Panc1 (cell line): Measurements from ENCODE around the gene TBXAS1. TPM values are rescaled to one million over a fixed set of nuclear protein-coding genes. Genes with fewer than 3 reads are reported as not detected.
"Not testable (repeated sequence)": the region's sequence is repeated elsewhere in the genome, so short reads cannot be mapped to it uniquely, and the experiment has no call there.

Experiments used
- ATAC-seq: fragments of 200-7000 bp; cut with Tn5 transposase; 2 replicates; pipeline ENCODE4 v1.9.1; 2020; ENCODE audit warnings: mild to moderate bottlenecking, moderate library complexity
- BruUV-seq: library from RNA; stranded (reverse); fragments of 400-500 nt; replicated peaks from 2 replicates; lab custom pipeline; 2021; lab: Mats Ljungman, UMichigan
- CTCF ChIA-PET: fragments of 300-600 bp; sonication (Branson Sonifier 250); formaldehyde crosslinking; loops from one replicate; lab custom pipeline; 2022; ENCODE audit warnings: antibody characterized with exemption; lab: Charles Lee
- POLR2A ChIA-PET: fragments of 300-600 bp; sonication (Branson Sonifier 250); formaldehyde crosslinking; loops from one replicate; lab custom pipeline; 2022; ENCODE audit warnings: antibody characterized with exemption; lab: Charles Lee
- DNase-seq: peaks from one replicate; pipeline ENCODE4 v3.0.0-alpha.2; 2010; ENCODE audit warnings: low read depth, low spot score
- H3K27ac ChIP-seq: 2 replicates; pipeline ENCODE4 v1.5.1; 2011; ENCODE audit warnings: mild to moderate bottlenecking, low read length, inconsistent platforms
- H3K27me3 ChIP-seq: fragments of 200-500 bp; sonication (Bioruptor generic); 2 replicates; pipeline ENCODE4 v1.6.0; 2014; ENCODE audit warnings: low read length, inconsistent platforms; ENCODE audit not compliant: control insufficient read depth, insufficient read depth
- H3K36me3 ChIP-seq: fragments of 200-500 bp; sonication (Bioruptor generic); 2 replicates; pipeline ENCODE4 v1.5.1; 2014; ENCODE audit warnings: inconsistent platforms, mild to moderate bottlenecking, low read length, moderate library complexity; ENCODE audit not compliant: control insufficient read depth, insufficient read depth
- H3K4me1 ChIP-seq: 2 replicates; pipeline ENCODE4 v1.5.1; 2011; ENCODE audit warnings: inconsistent platforms, mild to moderate bottlenecking, low read length, moderate library complexity; ENCODE audit not compliant: control insufficient read depth, insufficient read depth
- H3K4me3 ChIP-seq, 2 experiments: 2 replicates each; pipeline ENCODE4 v1.5.1; 2011 to 2012; ENCODE audit warnings: low read depth in 2 of 2, low read length in 2 of 2, mild to moderate bottlenecking in 2 of 2, inconsistent platforms in 1 of 2, moderate library complexity in 1 of 2
- H3K9me3 ChIP-seq: fragments of 200-500 bp; sonication (Bioruptor generic); 2 replicates; pipeline ENCODE4 v1.5.1; 2014; ENCODE audit warnings: low read depth, mild to moderate bottlenecking, inconsistent platforms, low read length, moderate library complexity; ENCODE audit not compliant: control insufficient read depth, insufficient read depth
- POLR2AphosphoS5 ChIP-seq: IDR thresholded peaks from 2 replicates; pipeline ENCODE4 v1.6.1; 2012; ENCODE audit warnings: mild to moderate bottlenecking, low read depth, low read length, moderate library complexity
- REST ChIP-seq, 2 experiments: IDR thresholded peaks; 2 replicates each; pipeline ENCODE4 v1.6.1; 2011 to 2012; ENCODE audit warnings: low read depth in 2 of 2, control low read depth in 1 of 2, low read length in 1 of 2, mild to moderate bottlenecking in 1 of 2, moderate library complexity in 1 of 2; ENCODE audit not compliant: insufficient read depth in 1 of 2
- SIN3A ChIP-seq: IDR thresholded peaks from 2 replicates; pipeline ENCODE4 v1.6.1; 2012; ENCODE audit warnings: low read depth, mild to moderate bottlenecking, low read length, moderate library complexity, borderline replicate concordance; ENCODE audit not compliant: insufficient read depth
- TCF7L2 ChIP-seq: IDR thresholded peaks from 2 replicates; pipeline ENCODE4 v1.6.1; 2011; ENCODE audit warnings: mild to moderate bottlenecking, low read depth, low read length, inconsistent platforms
- in situ Hi-C: cut with HindIII; loops from 2 replicates; pipeline ENCODE4 v1.10.0; 2016; ENCODE audit warnings: low sequenced_read_pairs, low pct_unique_long_range_greater_than_20kb
- intact Hi-C: fragments of 100-400 bp; cut with micrococcal nuclease; formaldehyde crosslinking; loops from one replicate; pipeline ENCODE4 v1.10.0; 2022; ENCODE audit not compliant: unreplicated experiment
- total RNA-seq: library from RNA; stranded (reverse); gene quantifications from one replicate; pipeline ENCODE4 v1.2.1, GENCODE V29; 2021; ENCODE audit not compliant: unreplicated experiment
- TF ChIP-seq, protein P1 (sequence below): fragments of 450-650 bp; IDR thresholded peaks from 2 replicates; pipeline ENCODE4 v1.5.1; 2017; ENCODE audit warnings: mild to moderate bottlenecking

The TBXAS1 gene
- total RNA-seq, 1 experiment from 2014 or later: 4.4 TPM

GRCh38 chr7:139923090-139923489 lies 94.0 kb downstream of the TBXAS1 start:
- TF ChIP-seq SIN3A: no peak
- no peak for TF ChIP-seq TCF7L2
- TF ChIP-seq, protein P1, sequence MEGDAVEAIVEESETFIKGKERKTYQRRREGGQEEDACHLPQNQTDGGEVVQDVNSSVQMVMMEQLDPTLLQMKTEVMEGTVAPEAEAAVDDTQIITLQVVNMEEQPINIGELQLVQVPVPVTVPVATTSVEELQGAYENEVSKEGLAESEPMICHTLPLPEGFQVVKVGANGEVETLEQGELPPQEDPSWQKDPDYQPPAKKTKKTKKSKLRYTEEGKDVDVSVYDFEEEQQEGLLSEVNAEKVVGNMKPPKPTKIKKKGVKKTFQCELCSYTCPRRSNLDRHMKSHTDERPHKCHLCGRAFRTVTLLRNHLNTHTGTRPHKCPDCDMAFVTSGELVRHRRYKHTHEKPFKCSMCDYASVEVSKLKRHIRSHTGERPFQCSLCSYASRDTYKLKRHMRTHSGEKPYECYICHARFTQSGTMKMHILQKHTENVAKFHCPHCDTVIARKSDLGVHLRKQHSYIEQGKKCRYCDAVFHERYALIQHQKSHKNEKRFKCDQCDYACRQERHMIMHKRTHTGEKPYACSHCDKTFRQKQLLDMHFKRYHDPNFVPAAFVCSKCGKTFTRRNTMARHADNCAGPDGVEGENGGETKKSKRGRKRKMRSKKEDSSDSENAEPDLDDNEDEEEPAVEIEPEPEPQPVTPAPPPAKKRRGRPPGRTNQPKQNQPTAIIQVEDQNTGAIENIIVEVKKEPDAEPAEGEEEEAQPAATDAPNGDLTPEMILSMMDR: no peak
- TF ChIP-seq REST (IDR thresholded peaks at IDR 0.05; ENCODE audit: insufficient read depth in 1 of 2, low read depth in 2 of 2, low read length in 1 of 2): no peak
- TF ChIP-seq POLR2AphosphoS5: no peak
- in situ Hi-C loops (no loop called here), intact Hi-C loops (no loop called here)
- Histone ChIP-seq H3K36me3 (no peaks in the 10 kb centered on the region), H3K27me3 (no peaks in the 10 kb centered on the region), H3K4me1 (no peaks in the 10 kb centered on the region), H3K27ac (no peak overlapping the region), H3K9me3 (no peaks in the 10 kb centered on the region), H3K4me3 (no peak overlapping the region)
- BruUV-seq: no TSS peak
- no peak for DNase-seq
- no peak for ATAC-seq
- POLR2A ChIA-PET: no interaction called here
- CTCF ChIA-PET: no interaction called here

DNA sequence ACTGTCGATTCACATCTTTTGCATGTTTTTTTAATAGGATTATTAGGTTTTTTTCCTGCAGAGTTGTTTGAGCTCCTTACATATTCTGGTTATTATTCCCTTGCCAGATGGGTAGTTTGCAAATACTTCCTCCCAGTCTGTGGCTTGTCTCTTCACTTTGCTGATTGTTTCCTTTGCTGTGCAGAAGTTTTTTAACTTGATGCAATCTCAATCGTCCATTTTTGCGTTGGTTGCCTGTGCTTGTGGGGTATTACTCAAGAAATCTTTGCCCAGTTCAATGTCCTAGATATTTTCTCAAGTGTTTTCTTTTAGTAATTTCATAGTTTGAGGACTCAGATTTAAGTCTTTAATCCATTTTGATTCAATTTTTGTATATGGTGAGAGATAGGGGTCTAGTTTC lies 95.4 kb downstream of the TBXAS1 start:
- Histone ChIP-seq H3K9me3 (no peaks in the 10 kb centered on the region), H3K4me1 (no peaks in the 10 kb centered on the region), H3K4me3 (no peak overlapping the region), H3K27ac (no peak overlapping the region), H3K27me3 (no peaks in the 10 kb centered on the region), H3K36me3 (no peaks in the 10 kb centered on the region)
- ATAC-seq: no peak
- CTCF ChIA-PET: no interaction called here
- DNase-seq: no peak
- TF ChIP-seq, protein P1: no peak
- TF ChIP-seq SIN3A (no peak), POLR2AphosphoS5 (no peak), TCF7L2 (no peak), REST (IDR thresholded peaks at IDR 0.05; ENCODE audit: insufficient read depth in 1 of 2, low read depth in 2 of 2, low read length in 1 of 2) (no peak)
- no TSS peak for BruUV-seq
- intact Hi-C loops (no loop called here), in situ Hi-C loops (no loop called here)
- POLR2A ChIA-PET: no interaction called here

GRCh38 chr7:139929221-139929620 lies 100.2 kb downstream of the TBXAS1 start:
- POLR2A ChIA-PET, H3K9me3 ChIP-seq, DNase-seq, BruUV-seq, intact Hi-C loops, in situ Hi-C loops, H3K27me3 ChIP-seq, H3K27ac ChIP-seq, CTCF ChIA-PET, H3K36me3 ChIP-seq, H3K4me3 ChIP-seq, H3K4me1 ChIP-seq, ATAC-seq: not testable (repeated sequence)
